Prostate gland (tissue), 2 donors: Measurements from ENCODE around the gene GTPBP6. TPM values are rescaled to one million over a fixed set of nuclear protein-coding genes. Genes with fewer than 3 reads are reported as not detected.

Source experiments
- DNase-seq: peaks from one replicate; pipeline ENCODE4 v3.0.0-alpha.2; 2019; ENCODE audit warnings: low spot score
- H3K27ac ChIP-seq, 2 donors: fragments of 200-600 bp; sonication (generic); 2 replicates each; pipeline ENCODE4 v1.5.1; 2017 to 2019
- H3K27me3 ChIP-seq: fragments of 200-600 bp; sonication (generic); replicated peaks from 2 replicates; pipeline ENCODE4 v1.5.1; 2019; ENCODE audit not compliant: insufficient read depth
- H3K36me3 ChIP-seq, 2 donors: fragments of 200-600 bp; sonication (generic); 1 replicate in 1 of 2; 2 replicates in 1 of 2; pipeline versions ENCODE4 v1.5.1 to v1.8.1; 2017 to 2019
- H3K4me1 ChIP-seq: fragments of 200-600 bp; sonication (generic); replicated peaks from 2 replicates; pipeline ENCODE4 v1.5.1; 2019
- H3K4me3 ChIP-seq, 2 donors: fragments of 200-600 bp; sonication (generic); 2 replicates each; pipeline ENCODE4 v1.5.1; 2017 to 2019
- H3K9me3 ChIP-seq: fragments of 200-600 bp; sonication (generic); 2 replicates; pipeline ENCODE4 v1.5.1; 2017
- POLR2A ChIP-seq: fragments of 450-650 bp; IDR thresholded peaks from one replicate; pipeline ENCODE4 v1.6.1; 2016; ENCODE audit warnings: antibody characterized with exemption, mild to moderate bottlenecking
- POLR2AphosphoS5 ChIP-seq: sonication (generic); formaldehyde crosslinking; IDR thresholded peaks from one replicate; pipeline ENCODE4 v1.6.1; 2017; ENCODE audit warnings: antibody characterized with exemption
- WGBS: methylation state at CpG from one replicate; pipeline ENCODE4 v1.1.5; 2018; 5-methylcytosine and 5-hydroxymethylcytosine counted together
- intact Hi-C: fragments of 100-400 bp; cut with DNase I; formaldehyde crosslinking; loops from one replicate; pipeline ENCODE4 v1.14.2; 2022
- total RNA-seq, 2 donors: library from RNA; depleted of rRNA; stranded (reverse); fragments of >200 nt; gene quantifications; one replicate each; pipeline ENCODE4 v1.1.0, GENCODE V29; 2016
- TF ChIP-seq, protein P1 (sequence below), 4 experiments: fragments of 200-600 bp in 2 of 4; fragments of 450-650 bp in 2 of 4; sonication (generic) in 2 of 4; IDR thresholded peaks; 1 replicate in 3 of 4; 2 replicates in 1 of 4; pipeline ENCODE4 v1.5.1; 2016 to 2019; ENCODE audit warnings: antibody characterized with exemption in 4 of 4, mild to moderate bottlenecking in 2 of 4, moderate library complexity in 2 of 4

The GTPBP6 gene
- total RNA-seq, 2 donors from 2014 or later = 43.9 to 69.6 TPM

DNA sequence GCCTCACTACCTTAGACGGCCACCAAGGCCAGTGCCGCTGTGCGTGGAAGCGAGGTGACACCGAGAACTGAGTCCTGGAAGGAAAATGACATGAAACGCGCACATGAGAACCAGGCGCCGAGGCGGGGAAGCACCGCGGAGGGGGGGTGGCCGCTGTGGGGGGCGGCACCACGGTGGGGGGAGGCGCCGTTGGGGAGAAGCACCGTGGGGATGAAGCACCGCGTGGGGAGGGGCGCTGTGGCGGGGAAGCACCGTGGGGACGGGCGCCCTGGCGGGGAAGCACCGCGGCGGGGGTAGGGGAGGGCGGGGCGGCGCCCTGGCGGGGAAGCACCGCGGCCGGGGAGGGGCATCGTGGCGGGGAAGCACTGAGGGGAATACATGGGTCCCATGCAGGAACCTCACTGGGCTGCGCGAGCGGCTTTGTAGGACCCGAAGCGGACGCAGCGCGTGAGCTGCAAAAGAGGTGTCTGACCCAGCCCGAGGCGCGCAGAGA, 40.1 kb upstream of the GTPBP6 start:
- Histone ChIP-seq H3K27ac (no peak overlapping the region), H3K27me3 (no peaks in the 10 kb centered on the region), H3K4me1 (no peaks in the 10 kb centered on the region), H3K9me3 (no peaks in the 10 kb centered on the region), H3K36me3 (no peaks in the 10 kb centered on the region), H3K4me3 (no peak overlapping the region)
- DNase-seq = no peak
- 95% methylated on average over 46 of the region's 49 CpGs for WGBS
- intact Hi-C loops = no loop called here
- TF ChIP-seq, protein P1, sequence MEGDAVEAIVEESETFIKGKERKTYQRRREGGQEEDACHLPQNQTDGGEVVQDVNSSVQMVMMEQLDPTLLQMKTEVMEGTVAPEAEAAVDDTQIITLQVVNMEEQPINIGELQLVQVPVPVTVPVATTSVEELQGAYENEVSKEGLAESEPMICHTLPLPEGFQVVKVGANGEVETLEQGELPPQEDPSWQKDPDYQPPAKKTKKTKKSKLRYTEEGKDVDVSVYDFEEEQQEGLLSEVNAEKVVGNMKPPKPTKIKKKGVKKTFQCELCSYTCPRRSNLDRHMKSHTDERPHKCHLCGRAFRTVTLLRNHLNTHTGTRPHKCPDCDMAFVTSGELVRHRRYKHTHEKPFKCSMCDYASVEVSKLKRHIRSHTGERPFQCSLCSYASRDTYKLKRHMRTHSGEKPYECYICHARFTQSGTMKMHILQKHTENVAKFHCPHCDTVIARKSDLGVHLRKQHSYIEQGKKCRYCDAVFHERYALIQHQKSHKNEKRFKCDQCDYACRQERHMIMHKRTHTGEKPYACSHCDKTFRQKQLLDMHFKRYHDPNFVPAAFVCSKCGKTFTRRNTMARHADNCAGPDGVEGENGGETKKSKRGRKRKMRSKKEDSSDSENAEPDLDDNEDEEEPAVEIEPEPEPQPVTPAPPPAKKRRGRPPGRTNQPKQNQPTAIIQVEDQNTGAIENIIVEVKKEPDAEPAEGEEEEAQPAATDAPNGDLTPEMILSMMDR (IDR thresholded peaks at IDR 0.05) = no peak
- TF ChIP-seq POLR2A (no peak), POLR2AphosphoS5 (no peak)

GRCh38 chrX:357693-358471, 39.3 kb upstream of the GTPBP6 start:
- DNase-seq = no peak
- H3K36me3 ChIP-seq = no peaks in the 10 kb centered on the region
- no peaks in the 10 kb centered on the region for H3K4me1 ChIP-seq
- WGBS = 91% methylated on average over 47 of the region's 48 CpGs
- H3K4me3 ChIP-seq = no peak overlapping the region
- intact Hi-C loops = no loop called here
- H3K27me3 ChIP-seq = no peaks in the 10 kb centered on the region
- H3K27ac ChIP-seq = no peak overlapping the region
- no peak for TF ChIP-seq POLR2A
- no peak for TF ChIP-seq POLR2AphosphoS5
- TF ChIP-seq, protein P1 (IDR thresholded peaks at IDR 0.05) = no peak
- no peaks in the 10 kb centered on the region for H3K9me3 ChIP-seq

- Histone ChIP-seq H3K27me3 (no peaks in the 10 kb centered on the region), H3K27ac (no peak overlapping the region), H3K4me3 (no peak overlapping the region), H3K4me1 (no peaks in the 10 kb centered on the region), H3K9me3 (no peaks in the 10 kb centered on the region), H3K36me3 (no peaks in the 10 kb centered on the region)
- no peak for DNase-seq
- 91% methylated on average over 14 of the region's 14 CpGs for WGBS
- TF ChIP-seq POLR2AphosphoS5 = no peak
- TF ChIP-seq, protein P1 (IDR thresholded peaks at IDR 0.05) = no peak
- no peak for TF ChIP-seq POLR2A
- intact Hi-C loops = no loop called here
Measured at GRCh38 chrX:357035-357692, 38.6 kb upstream of the GTPBP6 start.

DNA sequence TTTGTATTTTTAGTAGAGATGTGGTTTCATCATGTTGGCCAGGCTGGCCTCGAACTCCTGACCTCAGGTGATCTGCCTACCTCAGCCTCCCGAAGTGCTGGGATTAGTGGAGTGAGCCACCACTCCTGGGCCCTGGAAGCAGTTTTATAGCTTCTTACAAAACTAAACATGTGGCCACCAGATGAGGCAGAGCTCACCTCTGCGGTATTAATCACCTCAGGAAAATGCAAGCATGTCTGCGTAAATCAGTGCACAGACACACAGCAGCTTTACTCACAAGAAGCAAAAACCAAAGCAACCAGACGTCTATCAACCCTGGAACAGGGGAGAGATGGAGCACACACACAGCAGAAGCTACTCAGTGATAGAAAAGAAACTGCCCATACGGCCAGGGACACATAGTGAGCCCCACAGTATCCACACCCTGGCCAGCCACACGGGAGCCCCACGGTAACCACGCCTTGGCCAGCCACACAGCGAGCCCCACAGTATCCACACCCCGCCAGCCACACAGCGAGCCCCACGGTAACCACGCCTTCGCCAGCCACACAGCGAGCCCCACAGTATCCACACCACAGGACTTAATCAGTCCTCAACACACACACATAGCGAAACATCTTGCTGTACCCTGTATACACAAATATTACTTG, 37.9 kb upstream of the GTPBP6 start:
- intact Hi-C loops = no loop called here
- WGBS = 93% methylated on average over 17 of the region's 17 CpGs
- TF ChIP-seq POLR2A (no peak), POLR2AphosphoS5 (no peak)
- TF ChIP-seq, protein P1 (IDR thresholded peaks at IDR 0.05) = no peak
- no peak overlapping the region for H3K4me3 ChIP-seq
- H3K4me1 ChIP-seq = no peaks in the 10 kb centered on the region
- DNase-seq = no peak
- no peak overlapping the region for H3K27ac ChIP-seq
- H3K9me3 ChIP-seq = no peaks in the 10 kb centered on the region
- H3K36me3 ChIP-seq = no peaks in the 10 kb centered on the region
- no peaks in the 10 kb centered on the region for H3K27me3 ChIP-seq
